Breast epithelium (tissue), 4 donors: ENCODE measurements around the gene ZNF618. TPM values are rescaled to one million over a fixed set of nuclear protein-coding genes. Genes with fewer than 3 reads are reported as not detected.

ENCODE experiments used
- DNase-seq, 2 donors: peaks; one replicate each; pipeline ENCODE4 v3.0.0-alpha.2; 2019; ENCODE audit warnings: low spot score in 2 of 2
- H3K27ac ChIP-seq, 2 donors: fragments of 200-600 bp; sonication (generic) in 1 of 2; one replicate each; pipeline ENCODE4 v1.5.1; 2016 to 2019; ENCODE audit warnings: mild to moderate bottlenecking in 1 of 2
- H3K27me3 ChIP-seq, 2 donors: fragments of 200-600 bp; sonication (generic) in 1 of 2; one replicate each; pipeline versions ENCODE4 v1.5.1 to v1.6.0; 2017 to 2019; ENCODE audit warnings: control low read depth in 1 of 2, mild to moderate bottlenecking in 1 of 2
- H3K36me3 ChIP-seq: fragments of 200-600 bp; one replicate; pipeline ENCODE4 v1.5.1; 2019
- H3K4me1 ChIP-seq, 2 donors: fragments of 200-600 bp; sonication (generic); one replicate each; pipeline ENCODE4 v1.5.1; 2016 to 2019; ENCODE audit warnings: control low read depth in 1 of 2
- H3K4me3 ChIP-seq, 3 donors: fragments of 200-600 bp; sonication (generic); 1 replicate in 2 of 3; 2 replicates in 1 of 3; pipeline ENCODE4 v1.5.1; 2016 to 2019; ENCODE audit warnings: mild to moderate bottlenecking in 3 of 3, moderate library complexity in 2 of 3
- H3K9me3 ChIP-seq, 2 donors: fragments of 200-600 bp; sonication (generic) in 1 of 2; one replicate each; pipeline ENCODE4 v1.5.1; 2016 to 2019; ENCODE audit warnings: control low read depth in 1 of 2
- CTCF ChIP-seq, 3 donors: fragments of 450-650 bp; IDR thresholded peaks; one replicate each; pipeline ENCODE4 v1.5.1; 2016 to 2017; ENCODE audit warnings: antibody characterized with exemption in 3 of 3, mild to moderate bottlenecking in 3 of 3, moderate library complexity in 3 of 3
- POLR2A ChIP-seq: fragments of 450-650 bp; IDR thresholded peaks from one replicate; pipeline ENCODE4 v1.6.1; 2016; ENCODE audit warnings: antibody characterized with exemption, mild to moderate bottlenecking, moderate library complexity
- POLR2AphosphoS5 ChIP-seq, 3 donors: sonication (generic); formaldehyde crosslinking; IDR thresholded peaks; one replicate each; pipeline ENCODE4 v1.6.1; 2017; ENCODE audit warnings: antibody characterized with exemption in 3 of 3
- intact Hi-C: fragments of 100-400 bp; cut with DNase I; formaldehyde crosslinking; loops from one replicate; pipeline ENCODE4 v1.15.1; 2023; ENCODE audit warnings: low total_unique reads
- total RNA-seq, 3 donors: library from RNA; depleted of rRNA; stranded (reverse); fragments of >200 nt; gene quantifications; one replicate each; pipeline ENCODE4 v1.1.0, GENCODE V29; 2016

Gene ZNF618
- total RNA-seq, 3 donors from 2014 or later, result 4.6 to 11.8 (median 10.4) TPM

- no peaks in the 10 kb centered on the region for H3K4me1 ChIP-seq
- intact Hi-C loops, result no loop called here
- peak in 1 of 2 donors; percentile 27 for DNase-seq
- no peaks in the 10 kb centered on the region for H3K27me3 ChIP-seq
- no peaks in the 10 kb centered on the region for H3K36me3 ChIP-seq
- no peak overlapping the region for H3K4me3 ChIP-seq
- no peak overlapping the region for H3K27ac ChIP-seq
- no peaks in the 10 kb centered on the region for H3K9me3 ChIP-seq
- TF ChIP-seq CTCF (IDR thresholded peaks at IDR 0.05), result no peak
- TF ChIP-seq POLR2AphosphoS5 (IDR thresholded peaks at IDR 0.05), result no peak
- TF ChIP-seq POLR2A, result no peak
Measured at GRCh38 chr9:114031948-114032840, 156.1 kb downstream of the ZNF618 start.

- no peaks in the 10 kb centered on the region for H3K36me3 ChIP-seq
- intact Hi-C loops, result no loop called here
Measured at GRCh38 chr9:114033397-114034103, 157.4 kb downstream of the ZNF618 start.

GRCh38 chr9:114034196-114034595, 158.1 kb downstream of the ZNF618 start:
- no peak overlapping the region for H3K27ac ChIP-seq
- no peak overlapping the region for H3K4me3 ChIP-seq
- peak in 1 of 2 donors; percentile 10 for DNase-seq
- H3K9me3 ChIP-seq, result no peaks in the 10 kb centered on the region
- no peaks in the 10 kb centered on the region for H3K36me3 ChIP-seq
- TF ChIP-seq POLR2AphosphoS5 (IDR thresholded peaks at IDR 0.05) (no peak), CTCF (IDR thresholded peaks at IDR 0.05) (no peak), POLR2A (no peak)
- intact Hi-C loops, result no loop called here
- H3K27me3 ChIP-seq, result no peaks in the 10 kb centered on the region
- H3K4me1 ChIP-seq, result no peaks in the 10 kb centered on the region

More at GRCh38 chr9:114033397-114034103, 157.4 kb downstream of the ZNF618 start:
- Histone ChIP-seq H3K4me1 (no peaks in the 10 kb centered on the region), H3K27me3 (no peaks in the 10 kb centered on the region), H3K27ac (no peak overlapping the region), H3K4me3 (no peak overlapping the region), H3K9me3 (no peaks in the 10 kb centered on the region)
- TF ChIP-seq POLR2AphosphoS5 (IDR thresholded peaks at IDR 0.05), result no peak
- peak in 1 of 3 donors; percentile 18 for TF ChIP-seq CTCF (IDR thresholded peaks at IDR 0.05)
- DNase-seq, result peak in 1 of 2 donors; percentile 43

- intact Hi-C loops, result no loop called here
- Histone ChIP-seq H3K4me1 (no peaks in the 10 kb centered on the region), H3K9me3 (no peaks in the 10 kb centered on the region), H3K36me3 (no peaks in the 10 kb centered on the region), H3K4me3 (no peak overlapping the region), H3K27ac (no peak overlapping the region), H3K27me3 (no peaks in the 10 kb centered on the region)
- DNase-seq, result peak in 1 of 2 donors; percentile 7
- TF ChIP-seq CTCF (IDR thresholded peaks at IDR 0.05), result no peak
- TF ChIP-seq POLR2A, result no peak
- no peak for TF ChIP-seq POLR2AphosphoS5 (IDR thresholded peaks at IDR 0.05)
Measured at GRCh38 chr9:114034661-114035062, 158.6 kb downstream of the ZNF618 start.
